GM18499 (cell line): Measurements from ENCODE around the gene SPOCD1.

Source experiments
- ATAC-seq: cut with Tn5 transposase; IDR thresholded peaks from one replicate; pipeline ENCODE4 v1.9.1; 2021; ENCODE audit warnings: moderate number of reproducible peaks; ENCODE audit not compliant: insufficient read depth, unreplicated experiment

Gene SPOCD1

DNA sequence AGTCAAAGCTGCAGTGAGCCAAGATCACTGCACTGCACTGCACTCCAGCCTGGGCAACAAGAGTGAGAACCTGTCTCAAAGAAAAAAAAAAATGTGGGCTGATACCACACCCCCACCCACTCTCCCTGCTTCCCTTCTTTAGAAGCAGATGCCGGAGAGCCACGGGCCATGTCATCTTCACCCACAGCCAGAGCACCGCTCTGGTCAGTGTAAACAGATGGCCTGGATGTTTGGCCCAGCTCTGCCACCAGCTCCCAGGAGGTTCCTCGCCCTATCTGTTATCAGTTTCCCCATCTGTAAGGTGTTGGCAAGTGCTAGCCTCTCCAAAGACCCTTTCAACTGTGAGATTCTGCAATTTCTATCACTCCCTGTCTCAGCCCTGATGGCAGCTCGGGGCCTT, 39.8 kb downstream of the SPOCD1 start:
- ATAC-seq = no peak

DNA sequence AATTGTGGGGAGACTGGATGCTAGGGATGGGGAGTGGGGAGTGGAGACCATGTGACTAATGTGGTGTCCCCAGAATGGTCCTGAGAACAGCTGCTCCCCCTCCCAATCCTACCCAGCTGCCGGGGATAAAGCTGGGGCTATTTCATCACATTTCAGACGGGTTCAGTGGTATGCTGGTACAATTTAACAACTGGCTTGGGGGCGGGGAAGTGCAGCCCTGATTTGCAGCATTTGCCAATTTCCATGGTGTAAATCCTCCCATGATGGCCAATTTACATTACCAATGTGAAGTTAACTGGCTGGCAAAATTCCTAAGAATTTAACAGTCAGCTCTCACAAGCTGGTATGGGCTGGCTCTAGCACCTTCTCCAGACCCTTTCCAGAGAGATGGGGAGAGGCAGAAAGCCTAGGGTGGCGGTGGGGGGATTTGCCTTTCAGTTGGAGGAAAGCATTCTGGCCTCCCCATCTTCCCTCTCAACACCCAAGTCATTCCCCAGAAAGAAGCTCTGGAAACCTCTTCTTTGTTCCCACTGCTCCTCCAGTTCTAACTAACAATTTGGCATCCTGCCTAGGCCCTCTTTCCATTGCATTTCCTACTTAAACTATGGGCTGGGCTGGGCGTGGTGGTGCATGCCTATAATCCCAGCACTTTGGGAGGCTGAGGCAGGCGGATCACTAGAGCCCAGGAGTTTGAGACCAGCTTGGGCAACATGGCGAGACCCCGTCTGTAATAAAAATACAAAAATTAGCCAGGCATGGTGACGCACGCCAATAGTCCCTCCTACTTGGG, 40.4 kb downstream of the SPOCD1 start:
- ATAC-seq = no peak

DNA sequence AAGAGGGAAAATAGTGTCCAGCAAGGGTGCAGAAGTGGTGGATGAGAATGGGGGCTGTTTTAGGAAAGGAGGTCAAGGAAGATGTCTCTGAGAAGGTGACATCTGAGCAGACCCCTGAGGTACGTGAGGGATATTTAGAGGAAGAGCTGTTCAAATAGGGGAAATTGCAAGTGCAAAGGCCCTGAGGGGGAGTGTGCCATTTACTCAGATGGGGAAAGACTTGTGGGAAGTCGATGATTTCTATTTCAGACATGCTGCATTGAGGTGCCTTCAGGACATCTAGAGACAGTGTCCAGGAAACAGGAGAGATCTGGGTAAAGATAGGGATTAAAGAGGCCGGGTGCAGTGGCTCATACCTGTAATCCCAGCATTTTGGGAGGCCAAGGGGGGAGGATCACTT, 41.3 kb downstream of the SPOCD1 start:
- no peak for ATAC-seq

DNA sequence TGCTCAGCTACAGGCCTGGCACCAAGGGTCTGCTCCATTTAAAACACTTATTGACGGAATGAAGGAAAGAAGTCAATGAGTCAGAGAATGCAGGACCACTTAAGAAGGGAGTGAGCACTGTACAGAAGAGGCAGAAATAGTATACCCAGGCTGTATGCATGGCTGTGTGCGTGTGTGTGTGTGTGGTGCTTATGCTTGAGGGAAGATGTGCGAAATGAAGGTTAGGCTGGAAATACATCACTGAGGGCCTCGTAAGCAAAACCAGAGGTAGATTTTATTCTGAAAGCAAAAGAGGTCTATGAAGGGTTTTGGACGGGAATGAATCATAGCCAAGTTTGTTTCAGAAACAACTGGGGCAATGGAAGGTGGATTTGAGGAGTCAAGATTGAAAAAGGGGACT, 42.0 kb downstream of the SPOCD1 start:
- no peak for ATAC-seq

DNA sequence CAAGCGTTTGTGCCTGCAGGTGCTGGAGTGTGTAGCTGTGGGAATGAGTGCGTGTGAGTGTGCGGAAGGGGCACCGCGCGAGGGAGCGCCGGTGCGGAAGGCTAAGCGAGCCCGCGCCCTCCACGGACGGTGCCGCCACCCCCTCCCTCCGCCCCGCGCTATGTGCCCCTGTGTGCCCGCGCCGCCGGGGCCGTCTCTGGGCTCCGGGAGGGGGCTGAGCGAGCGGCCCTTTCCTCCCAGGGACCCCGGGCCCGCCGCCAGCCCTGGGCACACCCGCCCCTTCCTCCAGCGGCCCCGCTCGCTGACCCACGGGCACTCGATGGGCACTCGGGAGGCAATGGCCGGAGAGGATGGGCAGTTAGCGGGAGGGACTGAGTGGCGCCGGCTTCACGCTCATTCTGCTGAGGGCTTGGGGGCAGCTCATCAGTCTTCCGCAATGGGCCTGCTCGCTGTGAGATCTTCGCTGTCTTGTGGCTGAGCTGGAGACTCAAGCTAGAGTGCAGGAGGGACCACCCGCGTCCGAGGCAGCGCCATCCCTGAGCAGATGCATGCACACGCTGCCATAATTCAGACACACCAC, 43.1 kb downstream of the SPOCD1 start:
- ATAC-seq = no peak

DNA sequence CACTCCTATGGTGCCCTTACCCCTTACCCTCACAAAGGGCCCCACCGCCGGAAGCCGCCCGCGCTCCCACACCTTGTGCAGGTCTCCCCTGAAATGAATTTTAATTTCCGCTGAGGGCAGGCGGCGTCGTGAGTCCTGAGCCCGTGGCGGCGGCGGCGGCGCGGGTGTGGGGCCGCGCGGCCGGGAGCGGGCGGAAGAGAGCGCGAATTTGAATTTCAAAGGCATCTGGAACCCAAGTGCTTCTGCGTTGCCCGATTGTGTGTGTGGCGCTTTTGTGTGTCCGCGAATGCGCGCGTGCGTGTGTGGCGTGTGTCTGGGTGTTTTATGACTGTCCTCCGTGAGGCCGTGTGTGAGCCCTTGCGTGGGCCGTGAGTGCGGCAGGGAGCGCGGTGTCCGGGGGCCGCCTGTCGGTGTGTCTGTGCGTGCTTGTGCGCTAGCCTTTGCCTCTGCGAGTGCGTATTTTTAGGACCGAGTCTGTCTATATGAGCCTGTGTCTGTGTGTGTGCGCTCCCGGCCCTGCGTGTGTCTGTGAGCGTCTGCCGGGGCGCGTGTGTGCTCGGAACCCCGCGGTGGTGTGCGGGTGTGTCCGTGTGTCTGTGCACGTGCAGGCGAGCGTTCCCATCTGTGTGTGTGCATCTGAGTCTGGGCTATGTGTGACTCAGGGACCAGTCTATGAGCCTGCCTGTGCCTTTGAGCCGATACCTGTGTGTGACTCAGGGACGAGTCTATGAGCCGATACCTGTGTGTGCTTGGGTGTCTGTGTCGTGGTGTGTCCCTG, 43.7 kb downstream of the SPOCD1 start:
- ATAC-seq = no peak

DNA sequence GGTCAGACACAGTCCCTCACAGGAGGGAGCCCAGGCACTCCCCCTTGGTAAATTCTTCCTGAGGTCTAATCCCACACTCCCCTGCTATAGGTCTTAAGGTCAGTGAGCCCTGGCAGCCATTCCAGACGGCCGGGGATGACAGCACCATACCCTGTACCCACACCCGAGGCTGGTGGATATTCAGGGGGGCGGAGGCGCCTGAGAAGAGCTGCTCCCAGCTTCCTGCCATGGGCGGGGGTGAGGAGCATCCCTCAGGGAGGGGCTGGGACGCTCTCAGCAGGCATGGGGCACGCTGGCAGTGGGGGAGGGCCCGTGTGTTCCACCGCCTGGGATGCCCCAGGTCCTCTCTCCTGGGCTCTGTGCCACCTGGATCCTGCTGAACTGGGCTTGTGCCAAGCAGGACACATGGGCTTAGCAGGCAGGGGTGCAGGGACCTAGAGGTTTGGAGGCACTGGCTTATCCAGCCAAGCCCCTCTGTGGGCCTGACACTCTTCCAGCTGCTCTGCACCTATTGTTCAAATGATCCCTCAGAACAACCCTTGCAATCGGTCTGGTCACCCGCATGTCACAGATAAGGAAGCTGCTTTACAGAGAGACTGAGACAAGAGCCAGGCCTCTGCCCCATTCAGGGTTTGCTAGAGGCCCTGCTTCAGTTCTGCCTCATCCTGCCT, 46.0 kb downstream of the SPOCD1 start:
- ATAC-seq = no peak

DNA sequence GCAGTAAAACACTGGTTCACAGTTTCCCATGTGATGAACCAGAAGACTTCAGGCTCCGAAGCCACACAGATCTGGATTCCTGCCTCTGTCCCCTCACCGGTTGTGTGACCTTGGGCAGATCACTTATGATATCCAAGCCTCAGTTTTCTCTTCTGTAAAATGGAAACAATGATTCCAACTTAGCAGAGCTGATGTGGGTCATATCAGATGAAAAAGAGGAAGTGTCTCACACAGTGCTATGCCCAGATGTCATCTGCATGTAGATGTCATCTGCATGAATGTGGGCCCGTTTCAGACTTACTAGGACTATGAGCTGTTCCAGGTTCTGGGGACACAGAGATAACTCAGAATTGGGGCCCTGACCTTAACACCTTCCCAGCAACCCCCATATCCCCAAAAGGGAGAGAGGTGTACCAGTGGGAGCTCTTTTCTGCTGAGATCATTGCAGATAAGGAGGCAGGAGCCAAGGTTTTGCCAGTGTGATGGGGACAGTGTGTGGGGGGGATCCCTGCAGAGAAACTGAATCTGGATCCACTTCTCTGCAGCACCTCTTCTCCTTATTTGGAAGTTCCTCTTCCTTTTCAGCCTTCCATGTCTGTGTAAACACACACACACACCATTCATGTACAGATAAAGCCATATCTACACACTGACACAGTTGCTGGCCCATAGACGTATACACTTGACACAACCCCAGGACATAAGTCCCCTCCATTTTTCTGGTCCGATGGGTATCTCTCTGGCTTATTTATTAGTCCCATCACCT, 46.7 kb downstream of the SPOCD1 start:
- no peak for ATAC-seq

DNA sequence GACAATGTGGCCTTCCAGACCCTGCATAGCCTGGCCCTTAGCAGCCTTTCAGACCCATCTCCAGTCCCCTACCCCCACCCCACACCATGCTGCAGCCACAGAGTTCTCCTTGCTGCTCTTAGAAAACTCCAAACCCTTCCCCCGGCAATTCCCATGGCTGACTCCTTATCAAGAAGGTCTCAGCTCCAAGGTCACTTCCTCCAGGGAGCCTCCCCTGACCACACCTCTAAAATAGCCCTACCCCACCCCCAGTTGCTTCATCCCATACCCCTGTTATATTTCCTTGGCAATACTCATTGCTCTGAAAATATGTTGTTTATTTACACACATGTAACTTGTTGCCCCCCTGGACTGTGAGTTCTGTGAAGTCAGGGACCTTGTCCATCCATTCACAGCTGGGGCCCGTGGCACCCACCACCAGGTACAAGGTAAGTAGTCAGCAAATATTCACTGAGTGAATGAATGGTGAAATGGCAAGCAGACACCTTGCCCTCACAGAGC, 47.4 kb downstream of the SPOCD1 start:
- no peak for ATAC-seq

DNA sequence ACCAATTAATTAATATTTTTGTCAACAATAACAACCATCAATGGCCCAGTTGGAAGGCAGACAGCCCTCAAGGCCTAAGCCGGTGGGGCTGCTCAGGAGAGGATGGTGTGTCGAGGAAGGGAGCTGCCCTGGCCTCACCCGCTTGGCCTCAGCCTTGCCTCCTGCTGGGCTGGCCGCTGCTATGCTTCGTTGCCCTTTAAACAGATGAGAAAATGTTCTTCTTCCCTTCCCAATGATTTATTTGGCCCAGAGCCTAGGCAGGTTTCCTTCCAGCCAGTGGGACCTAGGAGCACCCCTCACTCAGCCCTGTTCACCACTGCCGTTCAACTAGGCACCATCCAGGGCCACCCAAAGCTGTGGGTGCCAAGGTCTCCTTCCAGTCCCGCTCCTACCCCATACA, 48.6 kb downstream of the SPOCD1 start:
- no peak for ATAC-seq

DNA sequence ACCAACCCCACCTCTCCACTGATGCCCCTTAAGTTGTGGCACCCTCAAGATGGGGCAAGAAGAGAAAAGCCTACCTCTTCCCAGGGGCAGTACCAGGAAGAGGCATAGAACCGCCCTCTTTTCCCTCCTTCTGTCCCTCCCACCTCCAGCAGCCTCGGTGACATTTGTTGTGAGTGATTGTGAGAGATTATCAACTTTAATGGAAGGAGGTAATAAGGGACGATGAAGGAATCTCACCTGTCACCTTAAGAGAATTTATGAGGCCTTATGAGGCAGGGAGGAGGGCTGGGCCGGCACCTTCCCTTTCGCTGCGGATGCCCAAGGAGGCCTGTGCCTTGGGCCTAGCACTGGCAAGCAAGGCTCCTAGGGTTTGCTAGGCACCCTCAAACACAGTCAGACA, 50.3 kb downstream of the SPOCD1 start:
- ATAC-seq = no peak

DNA sequence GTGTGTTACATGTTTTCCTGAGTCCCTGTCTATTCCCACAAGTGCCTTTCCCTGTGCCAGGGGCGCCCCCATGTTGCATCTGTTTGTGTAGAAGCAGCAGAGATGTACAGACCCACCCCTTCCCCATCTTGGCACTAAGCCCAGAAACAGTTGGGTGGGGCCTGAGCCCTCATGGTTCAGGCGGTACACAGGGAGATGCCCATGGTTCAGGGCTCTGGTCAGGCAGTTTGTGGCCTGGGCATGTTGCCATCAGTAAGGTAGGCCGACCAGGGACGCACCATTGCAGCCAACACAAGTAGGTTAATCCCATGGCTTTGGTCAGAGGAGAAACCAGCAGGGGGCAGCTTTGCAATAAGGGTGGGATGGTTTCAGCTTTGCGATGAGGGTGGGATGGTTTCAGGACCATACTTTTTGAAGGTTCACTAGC, 50.8 kb downstream of the SPOCD1 start:
- no peak for ATAC-seq

DNA sequence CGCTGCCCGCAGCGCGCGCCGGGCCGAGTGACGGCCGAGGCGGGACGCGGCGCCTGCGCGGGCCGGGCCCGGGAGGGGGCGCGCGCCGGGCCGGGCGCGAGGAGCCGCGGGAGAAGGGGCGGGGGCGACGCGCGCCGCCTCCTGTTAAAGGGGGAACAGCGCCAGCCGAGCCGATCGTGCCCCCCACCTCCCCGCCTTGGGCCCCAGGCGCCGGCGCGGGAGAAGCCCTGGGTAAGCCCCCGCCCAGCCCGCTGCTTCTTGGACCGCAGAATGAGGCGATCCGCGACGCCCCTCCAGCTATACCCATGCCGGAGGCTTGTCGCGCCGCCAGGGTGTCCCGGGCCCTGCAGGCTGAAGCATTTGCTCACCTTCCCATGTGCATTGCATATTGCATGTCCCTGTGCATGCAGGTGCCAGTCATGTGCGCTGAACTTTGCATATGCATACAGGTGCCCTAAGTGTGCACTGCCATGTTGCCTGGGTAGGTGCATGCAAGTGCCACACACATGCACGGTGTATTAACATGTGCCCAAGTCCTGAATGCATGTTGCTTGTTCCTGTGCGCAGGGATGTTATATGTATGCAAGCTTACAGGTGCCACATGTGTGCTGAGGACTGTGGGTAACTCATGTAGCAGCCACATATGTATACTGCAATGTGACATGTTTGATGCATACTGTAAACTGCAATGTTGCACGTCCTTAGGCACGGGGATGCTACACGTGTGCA, 51.3 kb downstream of the SPOCD1 start, which contains the start of gene ADGRB2:
ADGRB2 (minus strand) TSS at position 29 of the 729 bp plus-strand sequence. CDS start 7,119 bp downstream, outside the sequence.
- no peak for ATAC-seq

DNA sequence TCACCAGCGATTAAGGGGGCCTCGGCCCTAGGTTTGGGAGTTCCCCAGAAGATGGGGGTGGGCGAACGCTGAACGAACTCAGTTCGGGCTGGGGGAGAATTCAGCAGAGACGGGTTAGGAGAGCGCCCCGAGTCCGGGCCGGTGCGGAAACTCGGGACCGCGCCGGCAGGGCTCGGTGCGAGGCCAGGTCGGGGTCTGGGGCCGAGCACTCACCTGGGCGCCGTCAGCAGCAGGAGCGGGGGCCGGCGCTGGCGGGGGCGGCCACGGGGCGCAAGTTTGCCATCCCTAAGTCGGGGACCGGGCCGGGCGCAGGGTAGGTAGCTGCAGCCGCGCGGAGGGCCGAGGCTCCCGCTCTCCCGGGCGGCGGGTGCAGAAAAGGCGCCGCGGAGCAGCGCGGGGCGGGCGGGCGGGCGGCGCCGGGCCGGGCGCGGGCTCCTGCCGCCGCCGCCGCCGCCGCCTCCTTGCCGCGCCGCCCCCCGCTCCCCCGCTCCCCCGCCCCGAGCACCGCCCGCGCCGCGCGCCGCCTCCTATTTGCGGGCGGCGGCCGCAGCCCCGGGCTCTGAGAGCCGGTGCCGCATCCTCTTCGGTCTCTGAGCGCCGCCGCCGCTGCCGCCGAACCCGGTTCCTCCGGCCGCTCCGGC, 52.0 kb downstream of the SPOCD1 start:
- ATAC-seq = no peak

DNA sequence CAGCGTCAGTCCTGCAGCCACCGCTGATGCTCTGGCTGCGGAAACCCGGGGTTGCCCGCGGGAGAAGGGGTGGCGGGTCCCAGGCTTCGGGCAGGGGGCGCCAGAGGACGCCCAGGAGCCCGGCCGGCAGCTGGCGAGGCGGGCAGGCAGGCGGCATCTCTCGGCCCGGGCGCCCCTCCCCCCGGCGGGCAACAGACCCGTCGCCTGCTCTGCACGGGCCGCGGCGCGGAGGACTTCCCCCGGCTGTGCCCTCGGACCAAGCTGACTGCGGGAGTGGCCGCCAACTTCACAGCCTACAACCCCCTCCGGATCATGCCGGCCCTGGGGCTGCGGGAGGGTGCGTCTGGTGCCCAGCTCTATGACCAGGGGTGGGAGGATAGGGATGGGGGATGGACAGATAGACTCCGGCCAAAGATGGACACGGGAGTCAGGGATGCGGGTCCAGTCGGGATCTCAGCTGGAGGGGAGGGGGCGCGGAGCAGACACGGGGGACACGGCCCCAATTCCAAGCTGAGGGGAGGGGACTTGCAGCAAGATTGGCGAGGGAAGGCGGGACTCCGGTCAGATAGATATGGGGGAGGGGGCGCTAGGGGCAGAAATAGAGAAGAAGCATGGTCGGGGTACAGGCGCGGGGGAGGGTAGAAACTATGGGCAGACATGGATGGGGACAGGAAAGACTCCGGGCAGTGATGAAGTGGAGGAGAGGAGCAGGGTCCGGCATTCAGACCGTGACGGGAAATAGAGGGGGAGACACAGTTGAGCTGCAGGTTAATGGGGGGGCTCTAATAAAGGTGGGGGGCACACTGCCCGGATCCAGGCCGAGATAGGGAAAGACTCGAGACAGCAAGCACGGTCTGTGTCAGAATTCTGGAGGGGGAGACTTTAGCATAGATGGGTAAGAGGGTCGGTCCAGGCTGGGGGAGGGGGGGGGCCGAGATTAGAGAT, 52.8 kb downstream of the SPOCD1 start:
- ATAC-seq = no peak

DNA sequence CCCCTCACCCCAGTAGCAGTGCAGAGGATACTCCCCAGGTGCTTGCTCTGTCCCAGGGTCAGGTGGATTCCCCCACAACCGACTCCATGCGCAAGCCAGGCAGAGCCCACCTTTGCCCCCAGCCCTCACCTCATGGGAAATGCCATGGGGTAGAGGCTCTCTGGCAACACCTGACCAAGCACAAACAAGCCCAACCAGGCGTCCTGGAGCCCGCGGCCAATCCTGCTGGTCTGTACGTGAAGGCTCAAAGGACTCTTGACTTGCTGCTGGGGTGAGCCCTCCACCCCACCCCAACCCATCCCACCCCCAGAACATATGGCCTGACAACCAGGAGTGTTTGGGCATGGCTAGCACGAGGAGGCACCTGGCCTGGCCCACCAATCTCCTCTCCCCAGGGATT, 53.5 kb downstream of the SPOCD1 start:
- ATAC-seq = no peak

DNA sequence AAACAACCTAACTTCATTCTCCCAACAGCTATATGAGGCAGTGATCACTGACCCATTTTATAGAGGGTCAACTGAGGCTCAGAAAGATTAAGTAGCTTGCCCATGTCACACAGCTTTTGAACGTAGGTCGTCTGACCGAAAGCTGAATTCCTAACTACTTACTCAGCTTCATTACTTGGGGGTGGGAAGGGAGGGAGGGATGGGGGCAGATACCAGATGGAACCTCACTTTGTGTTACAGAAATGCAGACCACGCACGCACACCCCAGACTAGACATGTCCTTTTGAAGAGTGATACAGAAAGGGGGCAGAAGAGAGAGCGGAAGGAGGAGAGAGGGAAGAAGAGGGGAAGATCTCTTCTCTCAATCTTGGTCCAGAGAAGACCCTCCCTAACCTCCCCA, 53.9 kb downstream of the SPOCD1 start:
- ATAC-seq = no peak
